Activated naive CD4-positive, alpha-beta T cell (primary cell): ENCODE measurements around the gene RASL12.
"Not testable (repeated sequence)": the region's sequence is repeated elsewhere in the genome, so short reads cannot be mapped to it uniquely, and the experiment has no call there.

Experiments
- DNase-seq, 4 experiments: peaks; one replicate each; lab custom pipeline; 2025; lab: John Stamatoyannopoulos, UW

RASL12 gene

GRCh38 chr15:65075607-65076395 lies 8.0 kb upstream of the RASL12 start:
- DNase-seq, result not testable (repeated sequence)

DNA sequence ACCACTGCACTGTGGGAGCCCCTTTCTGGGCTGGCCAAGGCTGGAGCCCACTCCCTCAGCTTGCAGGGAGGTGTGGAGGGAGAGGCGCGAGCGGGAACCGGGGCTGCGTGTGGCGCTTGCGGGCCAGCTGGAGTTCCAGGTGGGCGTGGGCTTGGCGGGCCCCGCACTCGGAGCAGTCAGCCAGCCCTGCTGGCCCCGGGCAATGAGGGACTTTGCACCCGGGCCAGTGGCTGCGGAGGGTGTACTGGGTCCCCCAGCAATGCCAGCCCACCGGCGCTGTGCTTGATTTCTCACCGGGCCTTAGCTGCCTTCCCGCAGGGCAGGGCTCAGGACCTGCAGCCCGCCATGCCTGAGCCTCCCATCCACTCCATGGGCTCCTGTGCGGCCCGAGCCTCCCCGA lies 7.2 kb upstream of the RASL12 start:
- DNase-seq, result not testable (repeated sequence)

- no peak for DNase-seq
These were observed 4.8 kb upstream of the RASL12 start for GRCh38 chr15:65072617-65073016.

GRCh38 chr15:65072027-65072426 lies 4.2 kb upstream of the RASL12 start:
- DNase-seq, result no peak

- DNase-seq, result no peak
These were observed 3.6 kb upstream of the RASL12 start for GRCh38 chr15:65071381-65071811.

GRCh38 chr15:65069779-65070546 lies 2.2 kb upstream of the RASL12 start:
- no peak for DNase-seq

GRCh38 chr15:65069179-65069578 lies 1.4 kb upstream of the RASL12 start:
- DNase-seq, result no peak

GRCh38 chr15:65068403-65068788 lies 605 bp upstream of the RASL12 start:
- DNase-seq, result no peak

- no peak for DNase-seq
These were observed 510 bp downstream of the RASL12 start for GRCh38 chr15:65067317-65067644.

DNA sequence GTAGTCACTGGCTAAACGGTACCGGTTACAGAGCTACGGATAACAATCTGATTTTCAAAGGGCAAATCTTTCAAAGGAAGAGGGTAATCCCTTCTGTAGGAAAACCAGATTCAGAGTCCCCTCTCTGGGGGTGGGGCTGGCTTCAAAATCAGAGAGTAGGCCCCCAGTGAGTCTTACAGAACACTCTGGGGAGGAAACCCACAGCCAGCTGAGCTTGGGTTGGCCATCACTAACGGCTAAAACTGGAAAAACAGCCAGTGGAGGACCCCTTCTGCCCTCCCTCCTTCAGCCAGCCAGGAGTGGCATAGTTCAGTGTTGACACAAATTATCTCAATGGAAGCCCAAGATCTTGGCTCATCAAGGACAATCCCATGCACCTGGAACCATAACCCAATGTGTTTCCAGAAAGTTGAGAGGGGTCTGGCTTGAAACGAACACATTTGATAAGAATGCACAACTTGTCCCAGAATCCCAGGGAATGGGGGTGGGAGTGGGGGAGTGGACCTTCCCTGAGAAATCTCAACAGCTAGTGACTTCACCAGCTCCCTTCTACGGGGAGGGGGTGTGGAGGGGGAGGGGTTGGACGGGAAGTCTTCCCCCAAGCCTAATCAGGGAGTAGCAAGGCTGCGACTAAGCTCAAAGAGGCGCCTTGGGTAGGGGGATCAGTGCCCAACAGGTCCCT lies 1.0 kb downstream of the RASL12 start:
- DNase-seq, result no peak

GRCh38 chr15:65066001-65066634 lies 1.7 kb downstream of the RASL12 start:
- no peak for DNase-seq

DNA sequence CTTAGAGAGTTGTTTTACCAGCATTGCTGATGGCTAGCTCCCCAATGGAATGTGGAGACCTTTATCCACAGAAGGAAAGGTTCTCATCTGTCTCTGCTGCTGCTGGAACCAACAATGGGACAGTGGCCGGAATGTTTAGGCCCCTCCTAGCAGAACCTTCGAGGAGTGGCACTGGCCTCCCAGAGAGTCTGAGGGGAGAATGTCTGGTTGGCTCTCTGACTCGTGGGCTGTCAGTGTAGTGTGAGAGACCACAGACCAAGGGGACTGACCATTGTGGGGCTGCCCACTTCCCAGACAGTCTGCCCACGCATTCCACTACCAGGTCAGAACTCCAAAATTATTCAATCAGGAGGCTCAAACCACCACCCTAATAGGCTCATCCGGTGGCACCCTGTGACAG lies 5.1 kb downstream of the RASL12 start:
- DNase-seq, result no peak

GRCh38 chr15:65062061-65062460 lies 5.7 kb downstream of the RASL12 start:
- no peak for DNase-seq

DNA sequence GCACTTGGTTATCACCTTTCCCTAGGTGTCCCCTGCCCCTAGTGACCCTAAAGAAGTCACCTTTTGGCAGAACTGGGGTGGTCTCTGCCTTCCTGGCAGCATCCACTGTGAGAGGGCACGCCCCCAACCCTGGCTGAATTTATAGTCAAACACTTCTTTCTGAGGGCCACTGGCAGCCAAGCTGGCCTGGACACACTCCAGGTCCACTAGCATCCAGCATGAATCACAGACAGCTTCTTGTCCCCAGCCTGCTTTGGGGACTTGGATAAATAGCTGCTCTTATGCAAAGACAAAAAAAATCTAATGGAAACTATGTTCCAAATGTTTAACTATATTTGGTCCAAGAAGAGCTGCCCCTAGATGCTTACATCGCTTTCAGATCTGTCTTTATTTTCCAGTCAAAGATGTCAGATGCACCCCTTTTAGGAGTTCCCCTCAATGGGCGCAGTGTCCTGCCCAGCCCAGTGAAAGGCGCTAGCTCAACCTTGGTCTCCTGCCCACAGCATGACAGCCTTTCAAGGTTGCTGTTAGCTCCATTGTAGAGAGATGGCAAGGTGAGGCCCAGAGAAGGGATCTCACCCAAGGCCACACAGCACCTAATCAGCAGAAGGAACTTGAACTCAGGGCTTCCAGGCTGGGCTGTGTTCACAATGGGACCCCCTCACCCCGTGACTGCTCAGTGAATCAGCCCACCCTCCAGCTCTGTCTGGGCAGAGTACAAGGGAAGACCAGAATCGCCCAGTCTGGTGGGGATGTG lies 7.0 kb downstream of the RASL12 start:
- DNase-seq, result no peak

GRCh38 chr15:65059931-65060596 lies 7.7 kb downstream of the RASL12 start:
- DNase-seq, result no peak

GRCh38 chr15:65059369-65059750 lies 8.4 kb downstream of the RASL12 start:
- no peak for DNase-seq

- DNase-seq, result no peak
These were observed 9.1 kb downstream of the RASL12 start for GRCh38 chr15:65058394-65059368.

DNA sequence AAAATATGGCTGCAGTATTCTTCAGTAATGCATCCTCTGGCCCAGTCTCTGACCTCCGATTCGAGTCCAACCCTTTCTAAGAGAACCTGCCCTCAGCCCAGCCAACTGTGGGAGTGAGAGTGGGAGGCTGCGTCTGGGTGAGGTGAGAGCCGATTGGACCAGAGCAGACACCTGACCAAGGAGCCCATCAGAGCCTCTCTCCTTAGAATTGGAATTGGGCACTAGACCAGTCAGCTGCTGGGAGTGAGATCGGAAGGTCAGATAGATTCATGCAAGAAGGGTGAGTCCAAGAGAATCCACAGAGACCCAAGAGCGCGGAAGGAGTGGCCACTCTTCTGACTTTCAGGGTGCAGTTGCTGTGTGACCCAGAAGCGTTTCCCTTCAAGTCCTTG lies 10.2 kb downstream of the RASL12 start:
- DNase-seq, result no peak

GRCh38 chr15:65056868-65057548 lies 10.8 kb downstream of the RASL12 start:
- DNase-seq, result no peak
